WTC11 (cell line): ENCODE results near the gene PIGS.

Experiments used
- CBFB ChIP-seq: sonication (generic); formaldehyde crosslinking; IDR thresholded peaks from 2 replicates; pipeline ENCODE4 v1.8.1; 2022; ENCODE audit warnings: mild to moderate bottlenecking, low read depth, missing genetic modification reagents
- CREB1 ChIP-seq: sonication (generic); formaldehyde crosslinking; IDR thresholded peaks from 2 replicates; pipeline ENCODE4 v1.8.0; 2023; ENCODE audit warnings: mild to moderate bottlenecking, missing genetic modification reagents
- CTCF ChIP-seq: fragments of 200-600 bp; IDR thresholded peaks from 2 replicates; pipeline ENCODE4 v1.8.0; 2022; ENCODE audit warnings: antibody characterized with exemption
- ETV6 ChIP-seq: sonication (generic); formaldehyde crosslinking; IDR thresholded peaks from 2 replicates; pipeline ENCODE4 v1.8.1; 2022; ENCODE audit warnings: mild to moderate bottlenecking, missing genetic modification reagents
- HMGA2 ChIP-seq: fragments of 250-450 bp; sonication (Bioruptor Pico); IDR thresholded peaks from 2 replicates; pipeline ENCODE4 v1.4.0; 2021; ENCODE audit warnings: mild to moderate bottlenecking, moderate library complexity
- MLX ChIP-seq: sonication (generic); formaldehyde crosslinking; IDR thresholded peaks from 2 replicates; pipeline ENCODE4 v1.8.1; 2023; ENCODE audit warnings: mild to moderate bottlenecking, missing genetic modification reagents, moderate library complexity
- NR2C2 ChIP-seq: sonication (generic); formaldehyde crosslinking; IDR thresholded peaks from 2 replicates; pipeline ENCODE4 v1.8.0; 2022; ENCODE audit warnings: mild to moderate bottlenecking, missing genetic modification reagents
- NR3C1 ChIP-seq: sonication (generic); formaldehyde crosslinking; conservative IDR thresholded peaks from 2 replicates; pipeline ENCODE4 v1.8.1; 2023; ENCODE audit warnings: low read depth, mild to moderate bottlenecking, missing genetic modification reagents
- OVOL2 ChIP-seq: fragments of 250-450 bp; sonication (Bioruptor Pico); IDR thresholded peaks from 2 replicates; pipeline ENCODE4 v1.9.0; 2021; ENCODE audit warnings: mild to moderate bottlenecking, borderline replicate concordance
- SMAD4 ChIP-seq: sonication (generic); formaldehyde crosslinking; IDR thresholded peaks from 2 replicates; pipeline ENCODE4 v1.8.0; 2022; ENCODE audit warnings: mild to moderate bottlenecking, missing genetic modification reagents
- STAT6 ChIP-seq: sonication (generic); formaldehyde crosslinking; conservative IDR thresholded peaks from 2 replicates; pipeline ENCODE4 v1.8.1; 2023; ENCODE audit warnings: mild to moderate bottlenecking, low read depth, missing genetic modification reagents, moderate library complexity
- ZNF532 ChIP-seq: fragments of 250-450 bp; sonication (Bioruptor Pico); IDR thresholded peaks from 2 replicates; pipeline ENCODE4 v1.9.0; 2021; ENCODE audit warnings: mild to moderate bottlenecking, borderline replicate concordance

GRCh38 chr17:28555022-28555421 lies 16.3 kb downstream of the PIGS start:
- TF ChIP-seq STAT6 (CRISPR knock-in tag) (no peak), ETV6 (no peak), CBFB (no peak), CTCF (no peak), HMGA2 (CRISPR knock-in tag) (no peak), ZNF532 (CRISPR knock-in tag) (no peak), OVOL2 (CRISPR knock-in tag) (no peak), NR3C1 (no peak), CREB1 (CRISPR knock-in tag) (no peak), SMAD4 (CRISPR knock-in tag) (no peak), NR2C2 (CRISPR knock-in tag) (no peak), MLX (CRISPR knock-in tag) (no peak)
